Hepatocyte (in vitro differentiated cells): ENCODE measurements around the gene PSMD1.

Source experiments
- EZH2 ChIP-seq: fragments of 200-600 bp; sonication (generic); IDR thresholded peaks from 2 replicates; pipeline ENCODE4 v1.6.1; 2016; ENCODE audit warnings: antibody characterized with exemption, mild to moderate bottlenecking, borderline replicate concordance
- TF ChIP-seq, protein P1 (sequence below): fragments of 200-600 bp; sonication (generic); IDR thresholded peaks from 2 replicates; pipeline ENCODE4 v1.5.1; 2016; ENCODE audit warnings: antibody characterized with exemption, mild to moderate bottlenecking; ENCODE audit not compliant: poor library complexity

DNA sequence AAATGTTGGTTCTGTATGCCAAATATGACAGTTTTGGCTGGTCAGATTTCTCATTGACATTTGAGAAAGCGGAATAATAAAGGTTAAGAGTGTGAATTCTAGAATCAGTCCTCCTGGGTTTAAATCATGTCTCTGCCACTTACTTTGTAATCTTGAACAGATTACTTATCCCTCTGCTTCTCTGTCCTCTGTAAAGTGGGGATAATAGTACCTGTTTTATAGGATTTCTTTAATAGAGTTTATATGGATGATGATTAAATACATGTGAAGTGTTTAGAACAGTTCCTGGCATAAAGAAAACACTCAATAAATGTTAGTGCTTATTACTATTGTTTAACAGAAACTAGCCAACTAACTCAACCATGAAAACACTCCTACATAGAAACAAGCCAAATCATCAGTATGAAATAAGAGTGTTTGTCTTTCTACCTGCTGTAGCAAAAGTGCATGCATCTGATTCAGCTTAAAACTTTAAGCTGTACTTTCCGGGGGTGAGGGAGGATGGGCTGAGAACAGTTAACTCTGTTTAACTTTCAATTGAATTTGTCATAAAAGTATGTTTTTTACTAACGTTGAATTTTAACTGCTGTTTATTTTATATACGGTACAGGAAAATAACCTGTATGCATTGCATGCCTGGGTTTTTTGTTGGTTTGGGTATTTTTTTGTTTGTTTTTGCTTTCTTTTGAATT lies 61.4 kb downstream of the PSMD1 start:
- TF ChIP-seq, protein P1, sequence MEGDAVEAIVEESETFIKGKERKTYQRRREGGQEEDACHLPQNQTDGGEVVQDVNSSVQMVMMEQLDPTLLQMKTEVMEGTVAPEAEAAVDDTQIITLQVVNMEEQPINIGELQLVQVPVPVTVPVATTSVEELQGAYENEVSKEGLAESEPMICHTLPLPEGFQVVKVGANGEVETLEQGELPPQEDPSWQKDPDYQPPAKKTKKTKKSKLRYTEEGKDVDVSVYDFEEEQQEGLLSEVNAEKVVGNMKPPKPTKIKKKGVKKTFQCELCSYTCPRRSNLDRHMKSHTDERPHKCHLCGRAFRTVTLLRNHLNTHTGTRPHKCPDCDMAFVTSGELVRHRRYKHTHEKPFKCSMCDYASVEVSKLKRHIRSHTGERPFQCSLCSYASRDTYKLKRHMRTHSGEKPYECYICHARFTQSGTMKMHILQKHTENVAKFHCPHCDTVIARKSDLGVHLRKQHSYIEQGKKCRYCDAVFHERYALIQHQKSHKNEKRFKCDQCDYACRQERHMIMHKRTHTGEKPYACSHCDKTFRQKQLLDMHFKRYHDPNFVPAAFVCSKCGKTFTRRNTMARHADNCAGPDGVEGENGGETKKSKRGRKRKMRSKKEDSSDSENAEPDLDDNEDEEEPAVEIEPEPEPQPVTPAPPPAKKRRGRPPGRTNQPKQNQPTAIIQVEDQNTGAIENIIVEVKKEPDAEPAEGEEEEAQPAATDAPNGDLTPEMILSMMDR = no peak
- TF ChIP-seq EZH2 = no peak
